IMR-90 (cell line): ENCODE data around the gene COA1. TPM values are rescaled to one million over a fixed set of nuclear protein-coding genes. Genes with fewer than 3 reads are reported as not detected.

ENCODE experiments used
- ATAC-seq: fragments of 200-7000 bp; cut with Tn5 transposase; 2 replicates; pipeline ENCODE4 v1.9.1; 2020; ENCODE audit warnings: low read depth, mild to moderate bottlenecking, moderate library complexity
- BruUV-seq: library from RNA; stranded (reverse); fragments of 400-500 nt; replicated peaks from 2 replicates; lab custom pipeline; 2021; lab: Mats Ljungman, UMichigan
- CTCF ChIA-PET: fragments of 300-600 bp; formaldehyde crosslinking; extraction: SDS; loops from one replicate; lab custom pipeline; 2021; ENCODE audit warnings: antibody characterized with exemption; lab: Yijun Ruan, JAX
- POLR2A ChIA-PET: fragments of 300-600 bp; sonication (Branson Sonifier 250); formaldehyde crosslinking; loops from one replicate; lab custom pipeline; 2022; ENCODE audit warnings: antibody characterized with exemption; ENCODE audit not compliant: unreplicated experiment; lab: Charles Lee
- DNase-seq: peaks from one replicate; pipeline ENCODE4 v3.0.0; 2013
- H2AFZ ChIP-seq: replicated peaks from 2 replicates; pipeline ENCODE3; 2013; ENCODE audit warnings: low read length, mild to moderate bottlenecking; ENCODE audit not compliant: poor library complexity
- H2AK5ac ChIP-seq: 2 replicates; pipeline ENCODE4 v1.6.1; 2013; ENCODE audit warnings: low read depth, low read length, inconsistent platforms
- H2AK9ac ChIP-seq: replicated peaks from 2 replicates; pipeline ENCODE3; 2013; ENCODE audit warnings: mild to moderate bottlenecking, low read depth, low read length, moderate library complexity; ENCODE audit not compliant: poor library complexity
- H2BK120ac ChIP-seq: 2 replicates; pipeline ENCODE4 v1.6.1; 2013; ENCODE audit warnings: low read depth, low read length, inconsistent platforms
- H2BK15ac ChIP-seq: 3 replicates; pipeline ENCODE4 v1.6.1; 2013; ENCODE audit warnings: low read depth, low read length, inconsistent platforms
- H2BK20ac ChIP-seq: 2 replicates; pipeline ENCODE4 v1.6.1; 2013; ENCODE audit warnings: low read depth, mild to moderate bottlenecking, inconsistent platforms, low read length, moderate library complexity
- H2BK5ac ChIP-seq: 2 replicates; pipeline ENCODE4 v1.6.1; 2013; ENCODE audit warnings: mild to moderate bottlenecking, low read depth, low read length, inconsistent platforms; ENCODE audit not compliant: poor library complexity, severe bottlenecking
- H3K14ac ChIP-seq: replicated peaks from 2 replicates; pipeline ENCODE4 v1.6.1; 2013; ENCODE audit warnings: low read depth, low read length, inconsistent platforms
- H3K18ac ChIP-seq: 2 replicates; pipeline ENCODE4 v1.6.1; 2013; ENCODE audit warnings: low read depth, low read length, control low read depth
- H3K23ac ChIP-seq: 2 replicates; pipeline ENCODE4 v1.6.1; 2013; ENCODE audit warnings: low read depth, low read length, inconsistent platforms
- H3K27ac ChIP-seq: 2 replicates; pipeline ENCODE4 v1.5.1; 2013; ENCODE audit warnings: mild to moderate bottlenecking, control low read depth, low read length; ENCODE audit not compliant: insufficient read depth
- H3K27me3 ChIP-seq: 2 replicates; pipeline ENCODE4 v1.6.1; 2013; ENCODE audit warnings: low read length; ENCODE audit not compliant: control insufficient read depth, insufficient read depth
- H3K36me3 ChIP-seq: 2 replicates; pipeline ENCODE4 v1.6.1; 2013; ENCODE audit warnings: low read length, mixed read lengths; ENCODE audit not compliant: control insufficient read depth, insufficient read depth
- H3K4ac ChIP-seq: 2 replicates; pipeline ENCODE4 v1.6.1; 2013; ENCODE audit warnings: low read depth, low read length, inconsistent platforms
- H3K4me1 ChIP-seq: 2 replicates; pipeline ENCODE4 v1.6.1; 2013; ENCODE audit warnings: low read length, mixed read lengths; ENCODE audit not compliant: control insufficient read depth, insufficient read depth
- H3K4me2 ChIP-seq: 2 replicates; pipeline ENCODE4 v1.6.1; 2013; ENCODE audit warnings: low read depth, mild to moderate bottlenecking, control low read depth, low read length, moderate library complexity
- H3K4me3 ChIP-seq: 2 replicates; pipeline ENCODE4 v1.5.1; 2013; ENCODE audit warnings: low read depth, mild to moderate bottlenecking, control low read depth, low read length, moderate library complexity; ENCODE audit not compliant: insufficient read depth
- H3K56ac ChIP-seq: 2 replicates; pipeline ENCODE4 v1.6.1; 2013; ENCODE audit warnings: low read length, inconsistent platforms; ENCODE audit not compliant: insufficient read depth; ENCODE audit errors: extremely low read depth
- H3K79me1 ChIP-seq, 2 experiments: 2 replicates each; pipeline ENCODE4 v1.6.1; 2013; ENCODE audit warnings: low read length in 2 of 2, inconsistent platforms in 1 of 2, low read depth in 1 of 2
- H3K9ac ChIP-seq: 2 replicates; pipeline ENCODE4 v1.6.1; 2013; ENCODE audit warnings: low read depth, low read length, control low read depth
- H3K9me1 ChIP-seq: 2 replicates; pipeline ENCODE4 v1.6.1; 2013; ENCODE audit warnings: low read length, inconsistent platforms; ENCODE audit not compliant: insufficient read depth
- H3K9me3 ChIP-seq: 2 replicates; pipeline ENCODE4 v1.6.1; 2013; ENCODE audit warnings: low read length; ENCODE audit not compliant: control insufficient read depth, insufficient read depth
- H4K20me1 ChIP-seq: 2 replicates; pipeline ENCODE4 v1.6.1; 2013; ENCODE audit warnings: low read length, inconsistent platforms; ENCODE audit not compliant: insufficient read depth
- H4K5ac ChIP-seq: 2 replicates; pipeline ENCODE4 v1.6.1; 2013; ENCODE audit warnings: mild to moderate bottlenecking, low read depth, low read length, control low read depth
- H4K8ac ChIP-seq, 2 experiments: 2 replicates each; pipeline ENCODE4 v1.6.1; 2013; ENCODE audit warnings: low read depth in 2 of 2, low read length in 2 of 2, control low read depth in 1 of 2, inconsistent platforms in 1 of 2
- H4K91ac ChIP-seq: 2 replicates; pipeline ENCODE4 v1.6.1; 2013; ENCODE audit warnings: low read depth, low read length, inconsistent platforms; ENCODE audit not compliant: insufficient read depth
- CTCF ChIP-seq: conservative IDR thresholded peaks from 2 replicates; pipeline ENCODE4 v1.5.1; 2012; ENCODE audit warnings: mild to moderate bottlenecking, low read depth, low read length, improper control_type of control experiment
- ELK1 ChIP-seq: fragments of 150-350 bp; IDR thresholded peaks from 2 replicates; pipeline ENCODE4 v1.6.1; 2016; ENCODE audit warnings: low read depth, mild to moderate bottlenecking, low read length, moderate library complexity, borderline replicate concordance
- POLR2A ChIP-seq: IDR thresholded peaks from 2 replicates; pipeline ENCODE4 v1.6.1; 2012; ENCODE audit warnings: mild to moderate bottlenecking, low read depth, low read length
- RAD21 ChIP-seq: IDR thresholded peaks from 2 replicates; pipeline ENCODE4 v1.6.1; 2012; ENCODE audit warnings: low read length, improper control_type of control experiment
- USF2 ChIP-seq: fragments of 150-350 bp; IDR thresholded peaks from 2 replicates; pipeline ENCODE4 v1.6.1; 2017; ENCODE audit warnings: mild to moderate bottlenecking, antibody characterized with exemption, low read length, low read depth
- dilution Hi-C: fragments of 300-500 bp; cut with HindIII; formaldehyde crosslinking; loops from one replicate; pipeline ENCODE4 v1.14.3; 2018; ENCODE audit warnings: low sequenced_read_pairs; ENCODE audit not compliant: unreplicated experiment
- in situ Hi-C: fragments of 300-500 bp; cut with MboI; formaldehyde crosslinking; loops from 3 replicates; pipeline ENCODE4 v1.14.3; 2019; ENCODE audit warnings: low sequenced_read_pairs, inconsistent platforms, mixed read lengths
- intact Hi-C: fragments of 100-400 bp; cut with micrococcal nuclease; formaldehyde crosslinking; loops from 2 replicates; pipeline ENCODE4 v1.10.0; 2022
- polyA plus RNA-seq, 3 experiments: library from polyadenylated mRNA; depleted of rRNA; stranded (reverse); fragments of >200 nt; gene quantifications; 2 replicates each; pipeline ENCODE4 v1.2.3, GENCODE V29; 2012; ENCODE audit warnings: low replicate concordance in 1 of 3
- total RNA-seq: library from RNA; depleted of rRNA; stranded (reverse); fragments of >200 nt; gene quantifications from 2 replicates; pipeline ENCODE4 v1.2.3, GENCODE V29; 2012

COA1 gene
- total and polyA plus RNA-seq, 2 of the 4 experiments (the other 2 are of a cell fraction): 34.2 to 59.5 TPM

GRCh38 chr7:43659549-43659896 is 69.8 kb downstream of the COA1 start:
- Histone ChIP-seq H2BK120ac (peak overlapping the region; percentile 87), H4K8ac (peak overlapping the region; percentile 72 to 75; a peak in 2 of 4 replicates), H2AFZ (no peak overlapping the region), H3K79me1 (peaks cover 32 to 57% of the 10 kb centered on the region in 2 experiments), H3K56ac (no peak overlapping the region), H3K27me3 (no peaks in the 10 kb centered on the region), H2BK20ac (peak overlapping the region; percentile 94), H3K23ac (peak overlapping the region; percentile 70; the same call in 1 of the 2 replicates), H3K18ac (peak overlapping the region; percentile 95; the same call in 1 of the 2 replicates), H3K4ac (peak overlapping the region; percentile 88; the same call in 1 of the 2 replicates), H3K4me2 (peak overlapping the region; percentile 56; the same call in 1 of the 2 replicates), H4K5ac (peak overlapping the region; percentile 93; the same call in 1 of the 2 replicates), H3K4me1 (peaks cover 11% of the 10 kb centered on the region), H4K20me1 (no peaks in the 10 kb centered on the region), H3K36me3 (peaks cover 3% of the 10 kb centered on the region; the same call in 1 of the 2 replicates), H2AK9ac (no peak overlapping the region), H2AK5ac (peak overlapping the region; percentile 68; the same call in 1 of the 2 replicates), H3K9ac (peak overlapping the region; percentile 41; the same call in 1 of the 2 replicates), H3K27ac (no peak overlapping the region), H3K9me1 (peaks cover 5% of the 10 kb centered on the region), H4K91ac (peak overlapping the region; percentile 71), H3K14ac (peak overlapping the region; percentile 82), H2BK15ac (peak overlapping the region; percentile 90; the same call in 2 of the 3 replicates), H3K4me3 (no peak overlapping the region), H2BK5ac (peak overlapping the region; percentile 91), H3K9me3 (no peaks in the 10 kb centered on the region)
- no peak for ATAC-seq
- ChIA-PET POLR2A (no interaction called here), CTCF (no interaction called here)
- intact Hi-C loops (no loop called here), dilution Hi-C loops (no loop called here), in situ Hi-C loops (no loop called here)
- no TSS peak for BruUV-seq
- TF ChIP-seq USF2 (no peak), CTCF (no peak), ELK1 (no peak), RAD21 (no peak), POLR2A (no peak)
- DNase-seq: no peak
